Caco-2 (cell line): ENCODE measurements around the gene FRAS1. TPM values are rescaled to one million over a fixed set of nuclear protein-coding genes. Genes with fewer than 3 reads are reported as not detected.

Experiments used
- BruUV-seq: library from RNA; stranded (reverse); fragments of 400-500 nt; replicated peaks from 2 replicates; lab custom pipeline; 2021; lab: Mats Ljungman, UMichigan
- CTCF ChIA-PET: fragments of 300-600 bp; sonication (Branson Sonifier 250); formaldehyde crosslinking; loops from one replicate; lab custom pipeline; 2022; ENCODE audit warnings: antibody characterized with exemption; lab: Charles Lee
- POLR2A ChIA-PET: fragments of 300-600 bp; sonication (Branson Sonifier 250); formaldehyde crosslinking; loops from one replicate; lab custom pipeline; 2022; ENCODE audit warnings: antibody characterized with exemption; lab: Charles Lee
- DNase-seq, 2 experiments: peaks; one replicate each; pipeline versions ENCODE4 v3.0.0 to v3.0.0-alpha.2; 2020 to 2022
- H3K27me3 ChIP-seq: replicated peaks from 2 replicates; pipeline ENCODE4 v1.6.0; 2011; ENCODE audit warnings: low read length; ENCODE audit not compliant: control insufficient read depth, insufficient read depth
- H3K36me3 ChIP-seq: 2 replicates; pipeline ENCODE4 v1.5.1; 2011; ENCODE audit warnings: low read length; ENCODE audit not compliant: control insufficient read depth, insufficient read depth
- H3K4me1 ChIP-seq: fragments of 250-450 bp; sonication (Bioruptor Pico); 2 replicates; pipeline ENCODE4 v1.5.1; 2020; ENCODE audit warnings: mild to moderate bottlenecking
- H3K4me3 ChIP-seq: 2 replicates; pipeline ENCODE4 v1.5.1; 2011; ENCODE audit warnings: low read depth, mild to moderate bottlenecking, control low read depth, low read length
- H3K9me3 ChIP-seq: fragments of 250-450 bp; sonication (Bioruptor Pico); 2 replicates; pipeline ENCODE4 v1.5.1; 2020; ENCODE audit warnings: mild to moderate bottlenecking, moderate library complexity
- H3K27ac Mint-ChIP-seq: one replicate; pipeline ENCODE4 v1.8.0; 2022; ENCODE audit warnings: mixed read lengths; ENCODE audit not compliant: unreplicated experiment
- H3K27me3 Mint-ChIP-seq: one replicate; pipeline ENCODE4 v1.8.0; 2022; ENCODE audit warnings: mixed read lengths; ENCODE audit not compliant: insufficient read depth, unreplicated experiment
- H3K36me3 Mint-ChIP-seq: one replicate; pipeline ENCODE4 v1.8.0; 2022; ENCODE audit warnings: mild to moderate bottlenecking, mixed read lengths; ENCODE audit not compliant: insufficient read depth, unreplicated experiment
- H3K4me1 Mint-ChIP-seq: one replicate; pipeline ENCODE4 v1.8.0; 2022; ENCODE audit warnings: low read depth, mixed read lengths; ENCODE audit not compliant: unreplicated experiment
- H3K4me3 Mint-ChIP-seq: one replicate; pipeline ENCODE4 v1.8.0; 2022; ENCODE audit warnings: mild to moderate bottlenecking, moderate library complexity, mixed read lengths; ENCODE audit not compliant: unreplicated experiment
- H3K9me3 Mint-ChIP-seq: one replicate; pipeline ENCODE4 v1.8.0; 2022; ENCODE audit warnings: mixed read lengths; ENCODE audit not compliant: unreplicated experiment
- CTCF ChIP-seq, 2 experiments: fragments of 200-600 bp in 1 of 2; IDR thresholded peaks; 1 replicate in 1 of 2; 2 replicates in 1 of 2; pipeline versions ENCODE4 v1.5.1 to v1.8.0; 2011 to 2022; ENCODE audit warnings: antibody characterized with exemption in 1 of 2, control low read depth in 1 of 2, inconsistent platforms in 1 of 2, low read depth in 1 of 2, low read length in 1 of 2, mild to moderate bottlenecking in 1 of 2, moderate library complexity in 1 of 2; ENCODE audit not compliant: insufficient read depth in 1 of 2, severe bottlenecking in 1 of 2, unreplicated experiment in 1 of 2
- intact Hi-C: fragments of 100-400 bp; cut with micrococcal nuclease; formaldehyde crosslinking; loops from one replicate; pipeline ENCODE4 v1.10.0; 2022; ENCODE audit not compliant: unreplicated experiment
- total RNA-seq: library from RNA; stranded (reverse); gene quantifications from 2 replicates; pipeline ENCODE4 v1.2.3, GENCODE V29; 2022

The FRAS1 gene
- total RNA-seq, 1 experiment from 2014 or later = 40.8 TPM

DNA sequence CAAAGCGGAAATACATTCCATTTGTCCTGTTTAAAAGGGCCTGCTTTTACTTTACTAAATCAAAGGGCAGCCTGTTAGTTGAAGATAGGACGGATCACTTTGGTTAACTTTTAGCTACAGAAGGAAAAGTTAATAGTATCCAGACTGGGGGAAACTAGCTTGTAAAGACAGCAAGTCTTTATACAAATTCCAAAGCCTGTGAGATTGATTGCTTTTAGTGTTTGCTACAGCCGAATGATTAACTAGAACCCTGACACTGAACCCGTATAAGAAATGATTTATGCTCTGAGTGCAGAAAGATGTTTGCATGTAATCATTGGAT lies 93.4 kb downstream of the FRAS1 start:
- Mint-ChIP-seq H3K4me1 (peaks cover 29% of the 10 kb centered on the region), H3K36me3 (no peaks in the 10 kb centered on the region), H3K9me3 (no peaks in the 10 kb centered on the region), H3K27ac (peak overlapping the region; percentile 25), H3K27me3 (no peaks in the 10 kb centered on the region), H3K4me3 (no peak overlapping the region)
- Histone ChIP-seq H3K27me3 (no peaks in the 10 kb centered on the region), H3K4me1 (peaks cover 27% of the 10 kb centered on the region), H3K4me3 (no peak overlapping the region), H3K36me3 (no peaks in the 10 kb centered on the region), H3K9me3 (no peaks in the 10 kb centered on the region)
- ChIA-PET POLR2A (interaction anchor here (0.5 kb wide), 1 partner anchor 1471 kb away, joined by 3 read pairs; no protein-coding TSS in a partner anchor), CTCF (interaction anchor here (0.6 to 1.9 kb wide), 5 partner anchors 26 to 804 kb away, joined by 3 to 9 read pairs (median 5); no protein-coding TSS in a partner anchor)
- intact Hi-C loops = loop anchor here (1.0 to 2.0 kb wide), 4 partner anchors 26 to 220 kb away; no protein-coding TSS in a partner anchor
- no peak for TF ChIP-seq CTCF (IDR thresholded peaks at IDR 0.05; ENCODE audit: insufficient read depth in 1 of 2, low read depth in 1 of 2, low read length in 1 of 2, severe bottlenecking in 1 of 2, unreplicated experiment in 1 of 2)
- BruUV-seq = no TSS peak
- DNase-seq = peak in 1 of 2 experiments; percentile 52

DNA sequence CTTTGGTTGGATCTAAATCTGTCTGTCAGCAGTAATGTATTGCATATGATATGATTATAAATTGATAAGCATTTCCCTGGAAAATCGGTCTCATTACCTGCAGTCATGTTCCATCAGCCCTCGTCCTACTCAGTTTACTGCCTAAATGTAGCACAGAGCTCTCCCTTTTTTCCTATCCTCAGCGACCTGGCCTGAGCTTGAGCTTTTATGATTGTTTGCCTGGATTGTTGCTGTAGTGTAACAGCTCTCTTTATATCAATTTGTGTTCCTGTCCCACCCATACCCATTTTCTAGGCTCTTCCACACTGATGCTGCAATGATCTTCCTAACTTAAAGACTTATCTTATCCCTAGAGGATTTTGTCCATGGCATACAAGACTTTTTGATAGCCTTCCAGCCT lies 95.7 kb downstream of the FRAS1 start:
- CTCF ChIA-PET = interaction anchor here (0.6 kb wide), 1 partner anchor 93 kb away, joined by 7 read pairs; no protein-coding TSS in a partner anchor
- no TSS peak for BruUV-seq
- DNase-seq = no peak
- Mint-ChIP-seq H3K4me3 (no peak overlapping the region), H3K36me3 (no peaks in the 10 kb centered on the region), H3K9me3 (no peaks in the 10 kb centered on the region), H3K27ac (no peak overlapping the region), H3K4me1 (peaks cover 39% of the 10 kb centered on the region), H3K27me3 (no peaks in the 10 kb centered on the region)
- intact Hi-C loops = no loop called here
- Histone ChIP-seq H3K27me3 (no peaks in the 10 kb centered on the region), H3K4me1 (peaks cover 27% of the 10 kb centered on the region), H3K9me3 (no peaks in the 10 kb centered on the region), H3K4me3 (no peak overlapping the region), H3K36me3 (no peaks in the 10 kb centered on the region)
- POLR2A ChIA-PET = no interaction called here
- TF ChIP-seq CTCF (IDR thresholded peaks at IDR 0.05; ENCODE audit: insufficient read depth in 1 of 2, low read depth in 1 of 2, low read length in 1 of 2, severe bottlenecking in 1 of 2, unreplicated experiment in 1 of 2) = no peak

DNA sequence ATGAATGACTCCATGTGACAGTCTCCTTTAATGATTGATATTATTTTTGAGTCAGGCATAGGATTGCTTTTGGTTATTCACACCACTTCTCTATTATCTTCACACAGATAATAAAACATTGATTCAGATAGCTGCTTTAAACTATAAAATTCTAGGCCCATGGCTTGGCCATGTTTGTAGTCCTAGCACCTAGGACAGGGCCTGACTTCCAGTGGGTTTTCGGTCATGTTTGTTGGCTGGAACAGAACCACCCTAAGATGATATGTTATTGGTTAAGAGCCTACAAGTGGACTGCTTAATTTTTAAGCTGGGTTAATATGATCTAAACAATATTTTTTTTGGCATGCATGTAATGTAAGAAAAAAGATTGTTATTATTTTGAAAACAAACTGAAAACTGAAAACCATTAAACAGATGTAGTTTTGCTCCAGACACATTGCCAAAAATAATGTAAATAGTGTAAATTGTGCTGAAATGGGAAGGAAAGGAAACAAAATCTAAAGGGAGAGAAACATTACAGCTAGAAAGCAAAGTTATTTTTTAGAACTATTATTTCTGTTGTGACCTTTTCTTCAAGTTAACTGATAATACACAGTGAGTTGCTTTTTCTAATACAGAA lies 98.0 kb downstream of the FRAS1 start:
- Mint-ChIP-seq H3K4me1 (peaks cover 30% of the 10 kb centered on the region), H3K36me3 (no peaks in the 10 kb centered on the region), H3K27ac (no peak overlapping the region), H3K9me3 (no peaks in the 10 kb centered on the region), H3K4me3 (no peak overlapping the region), H3K27me3 (no peaks in the 10 kb centered on the region)
- Histone ChIP-seq H3K36me3 (no peaks in the 10 kb centered on the region), H3K4me1 (peaks cover 20% of the 10 kb centered on the region), H3K4me3 (no peak overlapping the region), H3K9me3 (no peaks in the 10 kb centered on the region), H3K27me3 (no peaks in the 10 kb centered on the region)
- TF ChIP-seq CTCF (IDR thresholded peaks at IDR 0.05; ENCODE audit: insufficient read depth in 1 of 2, low read depth in 1 of 2, low read length in 1 of 2, severe bottlenecking in 1 of 2, unreplicated experiment in 1 of 2) = no peak
- ChIA-PET CTCF (no interaction called here), POLR2A (no interaction called here)
- no TSS peak for BruUV-seq
- intact Hi-C loops = no loop called here
- no peak for DNase-seq
